Fibroblast of skin of scalp (primary cell): ENCODE data around the gene RPP40.
A peak's percentile ranks its signal among the peaks of the same experiment; 100 is the strongest.
"Not testable (repeated sequence)": the region's sequence is repeated elsewhere in the genome, so short reads cannot be mapped to it uniquely, and the experiment has no call there.

Source experiments
- DNase-seq: peaks from one replicate; pipeline ENCODE4 v3.0.0-alpha.2; 2013

RPP40 gene

DNA sequence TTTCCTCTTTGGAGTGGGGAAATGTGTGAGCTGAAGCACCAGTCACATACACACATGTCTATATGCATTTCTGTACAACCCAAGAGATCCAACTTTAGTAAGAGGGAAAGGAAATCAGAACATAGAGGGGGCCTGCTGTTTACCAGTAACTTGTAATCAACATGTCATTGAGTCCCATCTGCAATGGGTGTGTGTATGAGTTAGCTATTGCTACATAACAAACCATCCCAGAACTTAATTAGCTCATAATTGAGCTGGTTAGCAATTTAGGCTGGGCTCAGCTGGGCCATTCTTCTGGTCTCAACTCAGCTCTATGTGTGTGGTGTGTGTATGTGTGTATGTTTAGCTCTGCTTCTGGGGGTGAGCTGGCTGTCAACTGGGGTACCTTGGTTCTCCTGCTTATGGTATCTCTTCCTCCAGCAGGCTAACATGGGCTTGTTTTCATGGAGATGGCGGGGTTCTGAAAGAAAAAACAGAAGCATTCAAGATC, 10.3 kb upstream of the RPP40 start:
- no peak for DNase-seq

DNA sequence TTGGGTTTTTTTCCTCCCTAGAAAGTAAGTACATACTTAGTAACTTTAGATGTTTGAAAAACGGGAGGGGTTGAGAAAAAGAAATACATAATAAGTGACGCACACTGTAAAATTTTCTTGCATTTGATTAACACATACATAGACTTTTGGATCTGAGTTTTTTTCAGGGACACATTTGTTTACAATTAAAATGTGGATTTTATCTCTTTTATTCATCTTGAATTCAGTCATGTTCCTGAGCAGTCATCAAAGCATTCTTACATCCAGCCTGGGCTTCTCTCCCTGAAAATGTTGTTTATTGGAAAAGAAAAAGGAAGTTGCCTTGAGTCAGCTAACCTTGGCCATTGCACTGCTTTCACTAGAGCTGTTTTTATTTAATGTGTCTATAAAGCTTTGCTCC, 8.7 kb upstream of the RPP40 start:
- peak; percentile 48 for DNase-seq

- DNase-seq: no peak
These were observed 7.5 kb upstream of the RPP40 start for GRCh38 chr6:5011346-5011745.

DNA sequence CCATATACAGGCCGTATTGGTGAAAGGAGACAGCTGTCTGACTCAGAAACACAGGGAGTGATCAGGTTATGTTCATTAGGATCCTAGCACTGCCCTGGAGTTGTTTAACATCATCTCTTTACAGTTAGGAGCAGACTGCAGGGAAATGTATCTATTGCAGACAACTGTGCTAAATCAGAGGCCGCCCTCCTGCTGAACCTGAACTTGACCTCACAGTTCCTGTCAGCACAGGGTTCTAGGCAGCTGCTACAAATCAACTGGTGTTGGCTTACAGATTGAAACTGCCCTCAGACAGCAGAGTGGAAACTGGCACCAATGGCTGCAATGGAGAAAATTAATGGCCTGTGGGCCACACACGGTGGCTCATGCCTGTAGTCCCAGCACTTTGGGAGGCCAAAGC, 3.7 kb upstream of the RPP40 start:
- DNase-seq: no peak

GRCh38 chr6:5006222-5006621, 2.4 kb upstream of the RPP40 start:
- DNase-seq: no peak

DNA sequence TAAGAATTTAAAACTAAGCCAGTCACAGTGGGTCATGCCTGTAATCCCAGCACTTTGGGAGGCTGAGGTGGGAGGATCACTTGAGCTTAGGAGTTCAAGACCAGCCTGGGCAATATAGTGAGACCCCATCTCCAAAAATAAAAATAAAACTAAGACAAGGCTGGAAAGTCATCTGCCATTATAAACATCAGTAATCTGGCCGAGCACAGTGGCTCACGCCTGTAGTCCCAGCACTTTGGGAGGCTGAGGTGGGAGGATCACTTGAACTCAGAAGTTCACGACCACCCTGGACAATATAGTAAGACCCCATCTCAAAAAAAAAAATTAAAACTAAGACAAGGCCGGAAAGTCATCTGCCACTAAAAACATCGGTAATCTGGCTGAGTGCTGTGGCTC, 1.2 kb upstream of the RPP40 start:
- DNase-seq: not testable (repeated sequence)

GRCh38 chr6:5004373-5005037, 668 bp upstream of the RPP40 start:
- DNase-seq: no peak

DNA sequence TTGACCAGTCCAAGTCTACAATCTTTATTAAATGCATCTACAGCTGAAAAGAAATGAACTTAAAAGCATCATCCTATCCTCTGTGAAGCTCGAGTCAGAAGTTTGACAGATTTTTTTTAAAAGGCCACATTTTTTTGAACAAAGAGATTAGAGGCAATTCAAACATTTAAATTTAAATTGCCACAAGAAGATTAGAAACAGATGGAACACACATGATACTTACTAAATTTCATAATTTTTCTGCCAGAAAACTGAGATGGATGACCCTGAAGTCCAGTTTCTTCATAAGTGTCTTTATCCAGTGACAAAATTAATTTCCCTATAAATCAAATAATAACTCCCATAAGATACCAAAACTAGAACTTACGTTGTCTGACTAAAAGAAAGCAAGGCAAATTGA, 4.3 kb downstream of the RPP40 start:
- DNase-seq: no peak

DNA sequence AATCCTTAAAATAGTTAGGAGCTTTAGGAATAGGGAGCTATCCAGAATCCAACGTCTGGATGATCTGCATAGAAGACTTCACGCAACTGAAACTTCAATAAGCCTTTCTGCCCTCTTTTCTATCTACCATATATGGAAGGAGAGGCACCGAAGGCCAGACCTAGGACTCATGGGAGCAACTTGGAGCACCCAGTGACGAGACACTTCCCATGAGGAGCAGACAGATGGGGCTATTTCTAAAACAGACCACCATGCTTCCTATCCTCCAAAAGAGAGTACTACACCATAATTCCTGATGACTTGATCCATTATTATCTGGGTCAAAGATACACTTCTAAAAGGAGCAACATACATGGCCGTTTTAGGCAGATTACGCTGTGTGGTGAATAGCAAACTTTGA, 6.0 kb downstream of the RPP40 start:
- no peak for DNase-seq

GRCh38 chr6:4994741-4995140, 9.1 kb downstream of the RPP40 start:
- DNase-seq: no peak

DNA sequence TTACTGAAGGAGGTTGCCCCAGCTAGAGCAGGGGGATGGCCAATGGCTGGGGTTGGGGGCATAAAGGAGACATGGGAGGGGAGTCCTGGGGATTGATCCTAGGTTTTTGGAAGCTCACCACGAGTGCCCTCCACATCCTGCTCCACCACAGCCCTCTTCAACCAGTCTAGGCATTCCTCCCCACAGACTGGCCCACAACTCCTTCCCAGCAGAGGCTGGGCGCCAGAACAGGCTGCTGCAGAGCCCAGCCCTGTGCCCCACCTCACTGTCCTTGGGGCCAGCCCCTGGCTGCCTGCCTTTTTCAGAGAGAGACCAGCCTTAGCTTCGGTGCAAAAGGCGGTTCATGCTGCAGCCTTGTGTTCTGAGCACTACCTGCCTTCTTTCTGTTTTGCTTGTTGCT, 16.4 kb downstream of the RPP40 start:
- no peak for DNase-seq

DNA sequence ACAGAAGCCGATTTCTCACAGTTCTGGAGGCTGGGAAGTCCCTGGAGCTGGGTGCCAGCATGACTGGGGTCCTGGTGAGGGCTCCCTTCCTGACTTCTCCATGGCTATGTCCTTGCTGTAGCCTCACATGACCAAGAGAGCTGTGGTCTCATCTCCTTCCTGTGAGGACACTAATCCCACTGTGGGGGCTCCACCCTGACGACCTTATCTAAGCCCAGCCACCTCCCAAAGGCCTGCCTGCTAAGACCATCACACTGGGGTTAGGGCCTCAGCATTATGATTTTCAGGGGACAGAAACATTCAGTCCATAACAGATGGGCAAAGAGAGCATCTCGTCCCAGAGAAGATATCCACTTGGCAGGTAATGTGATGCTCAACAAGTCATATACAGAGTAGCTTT, 16.8 kb downstream of the RPP40 start:
- no peak for DNase-seq

DNA sequence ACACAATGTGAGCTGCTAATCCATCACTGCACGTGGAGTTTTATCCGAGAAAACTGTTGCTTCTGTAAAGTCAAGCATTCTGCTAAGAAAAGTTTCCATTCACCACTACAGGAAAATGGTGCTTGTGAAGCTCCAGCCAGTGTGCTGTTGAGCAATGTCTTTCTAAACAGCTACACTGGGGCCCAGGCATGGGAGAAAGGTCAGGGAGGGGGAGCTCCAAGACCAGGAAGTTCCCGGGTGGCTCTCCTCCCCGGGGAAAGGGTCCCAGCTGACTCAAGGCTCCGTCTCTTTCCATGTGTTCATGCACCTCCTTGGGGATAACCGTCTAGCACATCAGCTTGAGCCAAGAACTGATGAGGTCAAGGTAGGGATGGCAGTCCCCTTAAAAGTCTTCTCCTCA, 20.5 kb downstream of the RPP40 start:
- no peak for DNase-seq

DNA sequence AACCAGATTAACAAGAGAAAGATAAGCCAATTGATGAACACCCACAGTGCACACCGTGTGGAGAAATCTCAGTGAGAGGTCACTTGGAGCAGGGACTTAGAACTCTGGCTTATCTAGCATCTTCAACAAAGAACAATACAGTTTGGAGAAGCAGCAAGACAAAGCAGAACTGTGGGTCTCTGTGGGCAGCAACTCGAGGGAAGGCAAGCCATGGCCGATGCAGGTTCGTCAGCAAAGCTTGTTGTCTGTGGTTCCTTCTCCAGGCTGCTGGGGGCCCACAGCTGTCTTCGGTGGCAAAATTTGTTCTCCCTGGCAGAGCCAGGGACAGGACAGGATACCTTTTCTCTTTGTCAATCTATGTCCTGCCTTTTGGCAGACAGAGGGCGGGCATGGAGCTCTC, 22.1 kb downstream of the RPP40 start:
- DNase-seq: no peak

DNA sequence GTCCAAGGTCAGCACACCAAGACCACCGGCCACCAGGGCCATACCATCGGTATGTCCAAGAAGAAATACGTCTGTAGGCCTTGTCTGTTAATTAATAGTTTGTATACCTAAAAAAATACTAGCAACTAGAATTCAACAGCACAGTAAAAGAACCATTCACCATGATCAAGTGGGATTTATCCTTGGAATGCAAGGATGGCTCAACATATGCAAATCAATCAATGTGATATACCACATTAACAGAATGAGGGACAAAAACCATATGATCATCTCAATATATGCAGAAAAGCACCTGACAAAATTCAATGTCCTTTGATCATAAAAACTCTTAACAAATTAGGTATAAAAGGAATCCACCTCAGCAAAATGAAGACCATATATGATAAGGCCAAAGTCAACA, 24.4 kb downstream of the RPP40 start:
- no peak for DNase-seq

GRCh38 chr6:4977468-4977867, 26.4 kb downstream of the RPP40 start:
- no peak for DNase-seq

DNA sequence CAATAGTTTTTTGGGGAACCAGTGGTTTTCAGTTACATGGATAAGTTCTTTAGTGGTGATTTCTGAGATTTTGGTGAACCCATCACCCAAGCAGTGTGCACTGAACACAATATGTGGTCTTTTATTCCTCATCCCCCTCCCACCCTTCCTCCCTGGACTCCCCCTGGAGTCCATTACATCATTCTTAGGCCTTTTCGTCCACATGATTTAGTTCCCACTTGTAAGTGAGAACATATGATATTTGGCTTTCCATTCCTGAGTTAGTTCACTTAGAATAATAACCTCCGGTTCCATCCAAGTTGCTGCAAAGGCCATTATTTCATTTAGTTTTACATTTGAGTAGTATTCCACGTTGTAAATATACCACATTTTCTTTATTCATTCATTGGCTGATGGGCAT, 28.3 kb downstream of the RPP40 start:
- no peak for DNase-seq

DNA sequence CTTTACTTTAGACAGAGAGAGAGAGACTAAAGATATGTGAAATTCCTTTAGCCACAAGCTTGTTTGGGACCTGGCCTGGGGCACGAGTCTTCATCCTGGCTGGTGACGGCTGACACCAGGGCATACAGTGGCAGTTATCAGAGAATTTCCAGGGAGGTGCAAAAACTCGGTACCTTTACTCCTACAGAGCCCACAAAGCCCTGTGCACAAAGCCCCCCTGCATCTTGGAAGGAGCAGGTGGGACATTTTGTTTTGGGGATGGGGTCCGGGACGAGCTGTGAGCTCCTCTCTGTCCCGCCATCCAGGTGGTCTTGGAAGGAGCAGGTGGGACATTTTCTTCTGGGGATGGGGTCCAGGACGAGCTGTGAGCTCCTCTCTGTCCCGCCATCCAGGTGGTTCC, 28.9 kb downstream of the RPP40 start:
- no peak for DNase-seq

GRCh38 chr6:4973982-4974745, 29.7 kb downstream of the RPP40 start:
- DNase-seq: peak; percentile 29

GRCh38 chr6:4973415-4973814, 30.4 kb downstream of the RPP40 start:
- DNase-seq: no peak

- DNase-seq: no peak
These were observed 31.4 kb downstream of the RPP40 start for GRCh38 chr6:4972438-4972837.

DNA sequence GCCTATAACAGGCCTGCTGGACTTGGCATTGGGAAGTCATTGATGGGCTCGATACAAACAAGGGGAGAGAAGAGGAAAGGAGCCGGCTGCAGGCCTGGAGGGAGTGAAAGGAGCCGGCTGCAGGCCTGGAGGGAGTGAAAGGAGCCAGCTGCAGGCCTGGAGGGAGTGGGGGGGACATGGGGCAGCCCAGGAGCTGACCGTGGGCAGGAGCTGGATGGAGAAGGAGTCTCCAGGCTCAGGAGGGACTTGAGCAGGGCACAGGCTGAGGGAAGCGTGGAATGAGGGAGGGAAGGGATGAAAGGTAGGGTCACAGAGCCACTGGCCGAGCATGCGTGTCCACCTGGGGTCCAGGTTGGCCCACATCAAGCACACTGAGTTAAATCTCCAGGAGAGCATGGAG, 32.0 kb downstream of the RPP40 start:
- DNase-seq: no peak

DNA sequence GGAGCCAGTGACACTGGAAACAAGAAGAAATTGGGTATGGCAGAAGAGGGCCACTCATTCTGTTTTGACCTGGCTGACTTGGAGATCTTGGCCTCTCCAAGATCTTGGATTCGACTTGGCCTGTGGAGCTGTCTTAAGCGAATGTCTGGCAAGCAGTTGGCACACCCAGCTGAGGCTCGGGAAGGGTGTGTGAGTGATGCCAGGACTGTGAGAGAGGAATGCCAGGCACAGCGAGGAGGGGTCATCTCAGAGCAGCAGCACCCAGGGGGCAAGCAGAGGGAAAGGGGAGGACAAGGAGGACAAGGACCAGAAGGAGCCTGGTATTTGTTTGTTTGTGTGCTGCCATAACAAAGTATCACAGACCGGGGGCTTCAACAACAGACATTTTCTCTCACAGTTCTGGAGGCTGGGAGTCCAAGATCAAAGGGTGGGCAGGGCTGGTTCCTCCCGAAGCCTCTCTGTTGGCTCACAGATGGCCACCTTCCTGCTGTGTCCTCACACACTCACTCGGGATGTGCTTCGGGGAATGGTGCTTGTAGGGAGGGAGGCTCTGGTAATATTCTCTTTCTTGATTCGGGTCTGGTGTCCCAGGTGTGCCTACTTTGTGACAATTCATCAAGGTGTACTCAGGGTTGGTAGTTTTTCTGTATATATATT, 33.0 kb downstream of the RPP40 start:
- DNase-seq: no peak
